NCI-H1092 (cell line): ENCODE measurements around the gene ARIH1.
A peak's percentile ranks its signal among the peaks of the same experiment; 100 is the strongest.
"Not testable (repeated sequence)": the region's sequence is repeated elsewhere in the genome, so short reads cannot be mapped to it uniquely, and the experiment has no call there.

Source experiments
- DNase-seq: peaks from one replicate; lab custom pipeline; 2025; lab: John Stamatoyannopoulos, UW

The ARIH1 gene

DNA sequence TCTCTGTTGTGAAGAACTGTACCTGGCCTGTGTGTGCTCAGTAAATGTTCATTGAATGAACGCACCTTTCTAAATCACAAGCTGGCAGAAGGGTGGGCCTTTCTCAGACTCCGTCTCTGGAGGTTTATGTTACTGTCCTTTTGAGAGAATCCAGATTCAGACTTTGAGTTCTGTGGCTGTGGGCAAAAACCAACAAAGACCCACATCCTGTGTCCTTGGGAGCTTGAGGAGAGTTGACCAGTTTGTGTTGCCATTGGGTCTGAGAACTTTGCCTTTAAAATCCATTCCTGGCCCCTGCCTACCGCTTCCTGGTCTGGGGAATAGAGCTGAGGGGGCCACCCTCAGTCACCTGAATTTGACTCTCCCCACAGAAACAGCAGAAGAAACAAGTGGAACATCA, 134.0 kb downstream of the ARIH1 start:
- DNase-seq = not testable (repeated sequence)

DNA sequence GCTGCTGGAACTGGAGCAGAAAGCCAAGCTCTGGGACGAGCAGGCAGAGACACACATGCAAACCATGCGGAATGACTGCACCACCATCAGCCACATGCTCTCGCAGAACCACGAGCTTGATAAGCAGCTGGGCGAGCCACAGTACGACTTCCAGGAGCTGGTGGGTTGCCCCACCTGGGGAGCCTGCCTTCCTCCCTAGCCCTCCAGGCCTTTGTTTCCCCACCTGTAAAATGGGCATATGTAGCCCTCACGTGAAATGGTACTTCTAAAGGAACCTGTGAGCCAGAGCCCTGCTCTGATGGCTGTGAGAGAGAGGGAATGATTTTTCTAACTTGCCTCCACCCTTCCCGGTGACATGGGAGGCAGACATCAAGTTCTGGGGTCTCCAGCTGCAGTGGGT, 135.7 kb downstream of the ARIH1 start:
- DNase-seq = no peak

DNA sequence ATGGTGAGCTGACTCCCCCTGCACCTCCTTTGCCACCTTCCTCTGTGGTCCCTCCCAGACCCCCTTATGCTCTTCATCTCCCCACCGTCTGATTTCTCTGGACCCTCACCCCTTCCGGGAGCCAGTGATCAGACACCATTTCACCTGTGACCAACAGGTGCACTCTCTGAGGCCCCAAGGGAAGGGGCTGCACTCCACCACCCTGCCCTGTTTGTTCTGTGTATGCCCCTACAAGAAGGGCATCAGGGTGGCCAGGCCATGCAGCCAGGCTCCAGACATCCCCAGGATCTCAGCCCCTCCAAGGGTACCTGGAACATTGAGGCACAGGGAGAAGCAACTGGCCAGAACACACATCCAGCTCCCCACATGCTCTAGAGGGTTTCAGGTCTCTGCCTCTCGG, 138.2 kb downstream of the ARIH1 start:
- DNase-seq = not testable (repeated sequence)

DNA sequence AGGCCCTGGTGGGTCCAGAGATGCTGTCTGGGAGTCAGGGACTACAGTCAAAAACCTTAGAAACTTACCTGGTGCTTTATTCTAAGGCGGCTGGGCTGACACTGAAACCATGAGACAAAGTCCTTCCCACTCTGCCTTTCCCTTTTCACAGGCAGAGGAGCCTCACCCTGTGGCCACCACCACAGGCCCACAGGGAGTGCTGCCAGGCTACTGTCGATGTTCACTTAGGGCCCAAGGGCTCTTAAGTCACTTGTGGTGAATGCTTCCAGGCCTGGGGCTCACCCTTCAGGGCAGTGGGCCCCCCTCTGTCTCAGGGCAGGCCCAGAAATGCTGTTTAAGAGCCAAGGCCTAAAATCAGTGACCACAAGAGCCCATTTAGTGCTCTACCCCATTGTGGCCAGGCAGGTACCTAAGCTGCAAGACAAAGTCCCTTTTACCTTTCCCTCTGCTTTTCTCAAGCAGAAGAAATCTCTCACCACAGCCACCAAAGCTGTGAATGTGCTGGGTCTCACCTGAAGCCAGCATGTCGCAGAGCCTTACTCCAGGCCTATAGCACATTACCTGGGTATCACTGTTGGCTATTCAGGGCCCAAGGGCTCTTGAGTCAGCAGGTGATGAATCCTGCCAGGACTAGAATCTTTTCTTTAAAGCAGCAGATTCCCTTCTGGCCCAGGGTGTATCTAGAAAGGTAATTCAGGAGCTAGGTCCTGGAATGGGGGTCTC, 140.8 kb downstream of the ARIH1 start:
- DNase-seq = no peak

DNA sequence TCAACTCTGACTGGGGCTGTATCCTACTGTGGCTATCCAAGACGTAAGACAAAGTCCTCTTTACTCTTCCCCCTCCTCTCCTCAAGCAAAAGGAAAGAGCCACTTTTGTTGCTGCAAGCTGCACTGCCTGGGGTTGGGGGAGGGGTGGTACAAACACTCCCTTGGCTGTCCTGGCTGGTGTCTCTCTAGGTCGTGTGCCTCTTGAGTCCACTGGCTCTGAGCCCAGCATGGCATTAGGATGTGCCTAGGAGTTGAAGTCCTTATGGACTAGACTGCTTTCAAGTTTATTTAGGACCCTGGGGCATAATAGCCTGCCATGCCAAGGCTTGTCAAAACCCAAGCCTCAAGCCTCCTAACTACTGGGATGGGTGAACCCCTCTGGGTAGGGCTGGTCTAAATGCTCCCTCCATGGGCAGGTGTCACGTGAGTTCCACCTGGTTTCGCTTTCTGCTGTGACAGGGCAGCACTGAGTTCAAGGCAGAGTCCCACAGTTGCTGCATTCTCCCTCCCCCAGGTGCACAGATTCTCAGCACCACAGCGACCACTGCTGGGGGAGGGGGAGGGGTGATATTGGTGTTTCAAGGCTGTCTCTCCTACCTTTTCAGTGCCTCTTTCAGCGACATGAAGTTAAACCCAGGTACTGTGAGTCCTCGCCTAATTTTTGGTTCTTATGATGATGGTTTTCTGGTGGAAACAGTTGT, 141.6 kb downstream of the ARIH1 start:
- peak; percentile 7 for DNase-seq

DNA sequence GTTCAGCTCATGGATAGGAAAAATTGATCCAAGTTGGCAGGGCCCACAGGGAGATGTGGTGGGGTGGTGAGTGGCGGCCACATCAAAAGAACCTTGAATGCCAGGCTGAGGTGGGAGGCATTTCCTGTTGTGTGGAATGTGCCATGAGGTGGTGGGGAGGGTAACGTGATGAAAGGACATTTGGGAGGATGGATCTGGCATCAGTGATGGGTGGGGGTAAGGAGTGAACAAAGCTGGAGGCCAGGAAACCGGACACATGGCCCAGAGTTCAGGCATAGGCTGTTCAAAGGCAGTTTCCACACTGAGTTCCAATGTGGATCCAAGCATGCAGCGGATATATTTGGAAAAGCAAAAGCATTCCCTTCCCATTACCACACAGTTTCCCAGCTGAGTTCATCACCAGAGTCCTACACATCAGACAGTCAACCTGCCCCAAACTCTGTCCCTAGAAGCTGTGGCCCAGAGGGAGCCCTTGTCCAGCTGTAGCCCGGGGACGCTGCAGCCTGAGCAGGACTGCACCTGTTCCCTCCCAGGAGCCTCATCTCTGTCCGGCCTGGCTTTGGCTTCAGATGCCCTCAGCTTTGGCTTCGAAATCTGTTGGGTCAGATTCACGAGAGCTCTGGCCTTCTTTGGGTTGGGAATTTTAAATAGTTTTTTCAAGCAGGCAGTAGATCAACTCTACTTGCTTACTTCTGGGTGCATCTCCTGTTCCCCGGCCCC, 142.5 kb downstream of the ARIH1 start:
- no peak for DNase-seq

DNA sequence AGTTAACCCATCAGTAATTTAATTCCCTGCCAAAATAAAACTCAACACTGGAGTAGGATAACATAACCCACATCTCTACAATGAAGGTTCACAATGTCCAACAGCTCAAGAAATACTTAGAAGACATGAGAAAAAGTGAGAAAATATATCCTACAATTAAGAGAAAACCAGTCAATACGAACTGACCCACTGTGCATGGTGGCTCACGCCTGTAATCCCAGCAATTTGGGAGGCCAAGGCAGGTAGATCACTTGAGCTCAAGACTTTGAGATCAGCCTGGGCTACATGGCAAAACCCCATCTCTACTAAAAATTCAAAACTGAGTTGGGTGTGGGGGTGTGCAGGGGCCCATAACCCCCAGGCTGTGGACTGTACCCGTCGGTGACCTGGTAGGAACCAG, 149.7 kb downstream of the ARIH1 start:
- not testable (repeated sequence) for DNase-seq

DNA sequence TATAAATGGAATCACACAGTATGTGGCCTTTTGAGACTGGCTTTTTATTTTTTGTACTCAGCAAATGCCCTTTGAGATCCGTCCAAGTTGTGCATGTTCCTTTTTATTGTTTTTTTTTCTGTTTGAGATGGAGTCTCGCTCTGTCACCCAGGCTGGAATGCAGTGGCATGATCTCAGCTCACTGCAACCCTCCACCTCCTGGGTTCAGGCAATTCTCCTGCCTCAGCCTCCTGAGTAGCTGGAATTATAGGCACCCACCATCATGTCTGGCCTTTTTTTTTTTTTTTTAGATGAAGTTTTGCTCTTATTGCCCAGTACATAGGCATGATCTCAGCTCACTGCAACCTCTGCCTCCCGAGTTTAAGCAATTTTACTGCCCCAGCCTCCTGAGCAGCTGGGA, 152.0 kb downstream of the ARIH1 start:
- DNase-seq = not testable (repeated sequence)

DNA sequence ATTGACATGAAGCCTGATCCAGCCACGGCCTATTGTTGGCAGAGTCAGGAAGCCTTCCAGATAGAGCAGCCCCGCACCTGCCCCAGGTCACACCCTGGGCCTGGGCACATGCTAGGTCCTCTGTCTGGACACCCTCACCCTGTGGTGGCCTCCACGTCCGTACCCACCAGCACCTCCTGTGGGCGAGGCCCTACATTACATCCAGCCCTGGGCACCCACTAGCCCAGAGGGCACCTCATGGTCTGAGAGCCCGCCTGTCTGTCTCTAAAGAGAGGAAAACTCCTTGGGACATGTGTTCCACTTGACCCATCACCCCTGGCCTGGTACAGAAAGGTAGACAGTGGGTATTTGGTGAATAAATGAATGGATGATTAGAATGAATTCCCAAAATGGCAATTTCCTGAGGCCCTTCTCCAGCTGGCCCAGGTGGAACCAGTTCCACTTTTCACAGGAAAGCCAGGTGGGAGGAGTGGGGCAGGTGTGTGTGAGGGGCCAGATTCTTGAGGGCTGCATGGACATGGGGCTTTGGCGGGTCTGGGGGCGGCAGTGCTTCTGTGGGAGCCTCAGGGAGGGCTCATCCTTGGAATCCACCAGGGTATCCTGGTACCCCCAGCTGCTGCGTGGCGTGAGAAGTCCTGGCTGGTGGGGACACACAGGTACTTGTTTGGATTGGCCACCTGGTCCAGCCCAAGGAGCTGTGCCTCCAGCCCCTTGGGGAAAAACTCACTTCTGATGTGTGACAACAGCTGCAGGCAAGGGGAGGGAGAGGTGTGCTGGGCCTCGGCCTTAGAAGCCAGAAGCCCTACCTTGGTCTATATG, 154.3 kb downstream of the ARIH1 start:
- not testable (repeated sequence) for DNase-seq

DNA sequence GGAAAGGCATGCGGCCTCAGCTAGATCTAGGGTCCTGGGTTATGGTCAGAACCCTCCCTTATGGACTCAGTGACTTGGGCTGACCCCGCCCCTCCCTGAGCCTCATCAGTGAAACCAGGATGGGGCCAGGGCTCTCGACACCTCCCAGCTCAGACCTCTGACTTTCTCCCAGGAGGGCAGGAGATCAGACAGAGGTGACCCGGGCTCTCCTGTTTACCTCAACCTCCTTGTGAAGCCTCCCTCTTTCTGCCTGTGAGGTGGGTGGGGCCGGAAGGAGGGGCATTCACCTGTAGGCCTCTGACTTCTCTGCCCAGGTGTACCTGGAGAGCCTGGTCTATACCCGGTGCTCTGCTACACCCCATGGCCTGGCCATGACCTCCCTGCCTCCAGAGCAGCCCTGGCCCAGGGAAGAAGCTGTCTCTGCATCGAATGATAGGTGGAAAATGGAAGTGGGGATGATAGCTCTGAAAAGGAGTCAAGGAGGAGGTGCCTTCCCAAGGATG, 155.0 kb downstream of the ARIH1 start:
- DNase-seq = not testable (repeated sequence)

DNA sequence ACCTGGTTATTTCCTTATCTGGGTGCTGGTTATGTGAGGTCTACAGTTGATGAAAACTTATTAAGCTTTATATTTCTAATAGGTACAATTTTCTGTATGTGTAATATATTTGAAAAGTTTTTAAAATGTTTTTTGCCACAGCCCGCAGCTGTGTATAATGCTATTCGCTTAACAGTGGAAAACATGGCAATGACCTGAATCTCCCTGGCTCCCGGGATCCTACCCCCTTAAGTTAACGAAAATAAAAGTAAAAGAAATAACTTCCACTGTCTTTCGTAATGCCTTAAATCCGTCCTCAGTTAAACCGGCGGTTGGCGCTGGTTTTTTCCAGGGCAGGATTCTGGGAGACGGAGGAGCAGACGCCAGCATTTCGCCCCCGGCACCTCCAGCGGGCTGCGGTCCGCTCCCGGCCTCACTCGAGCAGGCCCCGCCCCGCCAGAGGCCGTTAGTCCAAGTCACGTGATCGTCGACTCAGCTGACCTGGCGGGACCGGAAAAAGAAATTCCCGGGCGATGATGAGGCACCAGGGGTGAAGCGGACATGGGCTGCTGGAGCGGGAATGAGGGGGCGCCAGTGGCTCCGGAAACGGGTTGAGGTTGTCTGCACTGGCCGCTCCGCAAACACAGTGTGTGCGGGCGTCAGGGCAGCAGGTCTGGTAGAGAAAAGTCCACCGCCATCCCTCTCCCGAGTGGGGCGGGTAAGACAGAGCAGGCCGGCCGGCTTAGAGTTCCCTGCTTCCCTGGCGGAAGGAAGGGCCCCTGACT, 162.6 kb downstream of the ARIH1 start:
- not testable (repeated sequence) for DNase-seq

DNA sequence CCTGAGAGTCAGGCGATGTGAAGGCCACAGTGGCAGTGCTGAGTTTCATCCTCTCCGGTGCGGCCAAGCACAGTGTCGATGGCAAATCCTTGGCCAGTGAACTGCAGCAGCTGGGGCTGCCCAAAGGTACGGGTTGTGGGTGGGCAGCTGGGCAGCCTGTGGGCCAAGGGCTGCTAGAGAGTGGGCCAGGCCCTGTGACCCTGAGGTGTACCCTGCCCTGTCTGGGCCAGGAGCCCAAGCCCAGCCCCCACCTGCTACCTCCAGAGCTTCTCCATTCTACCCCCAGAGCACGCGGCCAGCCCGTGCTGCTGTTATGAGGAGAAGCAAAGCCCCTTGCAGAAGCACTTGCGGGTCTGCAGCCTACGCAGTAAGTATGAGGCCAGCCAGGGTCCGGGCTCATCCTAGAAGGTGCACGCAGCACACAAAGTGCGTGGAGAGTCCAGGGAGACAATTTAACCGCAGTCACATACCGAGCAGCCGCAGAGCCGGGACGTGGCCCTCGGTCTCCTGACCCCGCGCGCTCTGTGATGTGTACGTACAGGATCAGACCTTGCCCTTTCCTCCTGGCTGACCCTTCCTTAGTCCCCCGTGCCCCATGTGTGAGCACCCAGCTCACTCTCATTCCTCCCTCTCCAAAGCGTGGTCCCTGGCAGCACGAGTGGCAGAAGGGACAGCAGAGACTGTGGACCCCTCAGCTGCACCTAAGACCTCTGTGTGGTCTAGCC, 165.8 kb downstream of the ARIH1 start:
- not testable (repeated sequence) for DNase-seq

DNA sequence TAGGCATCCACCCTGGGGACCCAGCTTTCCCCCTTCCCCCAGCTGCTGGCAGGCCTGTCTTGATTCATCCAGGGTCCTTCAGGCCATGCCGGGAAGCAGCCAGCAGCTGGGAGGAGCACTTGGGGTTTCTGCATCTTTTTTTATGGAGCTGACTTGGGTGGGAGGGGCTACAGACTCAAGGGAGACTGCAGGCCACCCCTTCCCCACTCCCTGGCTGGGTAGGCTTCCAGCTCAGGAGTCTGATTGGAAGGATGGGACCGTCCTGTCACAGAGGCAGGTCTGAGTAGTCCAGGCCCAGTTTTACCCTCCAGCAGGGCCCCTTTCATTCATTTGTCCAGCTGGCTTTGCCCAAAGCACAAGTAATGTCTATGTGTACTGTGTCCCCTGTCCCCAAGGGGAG, 168.1 kb downstream of the ARIH1 start:
- DNase-seq = not testable (repeated sequence)

DNA sequence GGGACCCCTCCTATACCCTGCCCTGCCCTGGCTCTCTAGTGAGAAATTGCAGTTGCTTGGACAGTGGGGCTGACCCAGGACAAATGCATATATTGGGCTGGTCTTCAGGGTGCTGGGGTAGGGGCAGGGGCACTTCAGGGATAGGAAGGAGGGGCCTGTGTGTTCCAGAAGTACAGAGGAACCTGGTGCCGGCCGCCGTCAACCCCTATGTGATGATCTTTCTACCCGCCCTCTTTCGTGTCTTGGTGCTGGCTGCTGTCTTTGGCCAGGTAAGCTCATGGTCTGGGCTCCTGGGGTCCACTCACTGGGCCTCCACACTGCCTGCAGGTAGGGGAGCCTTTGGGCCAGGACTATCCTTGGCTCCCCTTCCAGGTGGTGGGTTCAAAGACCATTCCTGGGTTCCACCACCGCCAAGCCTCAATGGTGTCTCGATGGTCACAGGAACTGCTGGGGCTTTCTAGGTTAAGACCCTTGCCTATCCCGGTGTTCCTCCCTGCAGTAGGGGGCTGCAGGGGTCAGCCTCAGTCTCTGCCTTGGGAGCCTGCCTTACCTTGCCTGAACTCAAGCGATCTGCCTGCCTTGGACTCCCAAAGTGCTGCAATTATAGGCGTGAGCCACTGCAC, 174.6 kb downstream of the ARIH1 start:
- not testable (repeated sequence) for DNase-seq
